ENCODE measurements around the gene ECI1. TPM values are rescaled to one million over a fixed set of nuclear protein-coding genes. Genes with fewer than 3 reads are reported as not detected.

Gene ECI1
- total and polyA plus RNA-seq, 2 of the 13 experiments (the other 11 are each of a cell fraction or from before 2014, with no cell fraction given): 82.0 to 102 TPM

- TF ChIP-seq ZNF512B (CRISPR knock-in tag; IDR thresholded peaks at IDR 0.05; ENCODE audit: borderline replicate concordance) (no peak), NFE2L1 (CRISPR knock-in tag; IDR thresholded peaks at IDR 0.05; ENCODE audit: borderline replicate concordance) (no peak), ZFAT (CRISPR knock-in tag; conservative IDR thresholded peaks at IDR 0.05) (no peak), ZSCAN12 (CRISPR knock-in tag; IDR thresholded peaks at IDR 0.05) (peak; percentile 56), GMEB1 (CRISPR knock-in tag; IDR thresholded peaks at IDR 0.05; ENCODE audit: borderline replicate concordance) (peak; percentile 95), HNRNPK (IDR thresholded peaks at IDR 0.05; ENCODE audit: low read depth, low read length, poor library complexity, severe bottlenecking) (peak; percentile 63), ZXDC (CRISPR knock-in tag; IDR thresholded peaks at IDR 0.05) (no peak), REPIN1 (CRISPR knock-in tag; IDR thresholded peaks at IDR 0.05; ENCODE audit: borderline replicate concordance, low read depth) (peak; percentile 84), ZBTB14 (CRISPR knock-in tag; IDR thresholded peaks at IDR 0.05) (peak; percentile 43), HNRNPL (IDR thresholded peaks at IDR 0.05; ENCODE audit: low read depth, low read length) (no peak), ZNF331 (CRISPR knock-in tag; IDR thresholded peaks at IDR 0.05) (peak; percentile 78), TEAD3 (CRISPR knock-in tag; optimal IDR thresholded peaks at IDR 0.05; ENCODE audit: borderline replicate concordance) (peak; percentile 60), SNRNP70 (IDR thresholded peaks at IDR 0.05; ENCODE audit: low read depth, low read length) (no peak), REXO4 (CRISPR knock-in tag; IDR thresholded peaks at IDR 0.05; ENCODE audit: borderline replicate concordance) (no peak), MYC (CRISPR knock-in tag; IDR thresholded peaks at IDR 0.05; ENCODE audit: borderline replicate concordance) (peak; percentile 94), ARID5B (CRISPR knock-in tag; IDR thresholded peaks at IDR 0.05) (peak; percentile 39; the same call in 1 of the 2 replicates)
Measured at GRCh38 chr16:2223221-2223941, 28.0 kb downstream of the ECI1 start, which contains the start of gene E4F1 (continued).

Data from HepG2 (cell line).